GM19239 (cell line): ENCODE data around the gene CIP2A.
A peak's percentile ranks its signal among the peaks of the same experiment; 100 is the strongest.
"Not testable (repeated sequence)": the region's sequence is repeated elsewhere in the genome, so short reads cannot be mapped to it uniquely, and the experiment has no call there.

Source experiments
- DNase-seq: peaks from one replicate; pipeline ENCODE4 v3.0.0; 2011; ENCODE audit warnings: low spot score; ENCODE audit not compliant: insufficient read length
- FAIRE-seq: peaks from 2 replicates; lab custom pipeline; 2011; peaks lifted over from hg19 to GRCh38; lab: Jason Lieb, UNC

The CIP2A gene

DNA sequence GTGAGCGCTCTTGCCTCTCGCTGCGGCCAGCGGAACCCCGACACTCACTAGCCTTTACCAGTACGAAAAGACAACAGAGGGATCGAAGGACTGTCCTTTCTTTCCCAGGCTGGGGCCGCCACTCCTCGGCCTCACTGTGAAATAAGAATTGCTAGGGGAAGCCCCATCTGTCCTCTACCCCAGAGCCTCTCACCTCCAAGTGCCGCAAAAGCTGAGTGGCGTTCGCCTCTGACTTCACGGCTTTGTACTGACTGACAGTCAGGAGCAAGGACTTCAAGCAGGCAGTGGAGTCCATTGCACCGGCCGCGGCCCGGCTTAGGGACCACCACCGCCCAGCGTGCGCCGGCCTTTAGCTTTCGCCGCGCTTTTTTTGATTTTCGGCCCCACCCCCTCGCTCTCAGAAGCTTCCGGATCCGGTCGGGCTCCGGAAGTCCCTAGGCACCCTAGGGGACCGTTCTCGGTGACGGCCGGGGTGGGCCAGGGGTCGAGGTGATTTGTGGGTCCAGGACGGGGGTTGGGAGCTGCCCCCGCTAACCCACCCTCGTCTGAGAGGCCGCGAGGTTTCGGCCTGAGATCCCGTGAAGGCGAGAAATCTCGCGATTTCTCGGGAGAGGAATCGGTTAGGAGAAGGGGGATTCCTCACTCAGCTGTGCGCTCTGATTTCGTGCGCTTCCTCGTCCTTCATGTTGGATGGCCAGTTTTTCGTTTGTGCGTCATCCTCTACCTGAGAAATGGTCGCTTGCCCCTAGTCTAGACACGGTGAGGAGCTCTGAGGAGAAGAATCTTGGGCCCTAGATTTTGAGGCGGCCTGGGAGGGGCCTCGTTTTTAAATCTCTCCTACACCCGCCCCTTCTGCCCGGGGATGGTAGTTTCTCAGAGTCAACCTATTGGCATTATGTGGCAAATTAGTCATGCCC lies at the start of gene CIP2A, which contains the start of gene DZIP3:
CIP2A (minus strand) TSS at position 358 of the 917 bp plus-strand sequence; CDS start at position 295, 63 bp downstream.
DZIP3 (plus strand) TSS at position 642 of the 917 bp plus-strand sequence. CDS start 15,685 bp downstream, outside the sequence.
- FAIRE-seq = peak; percentile 96

DNA sequence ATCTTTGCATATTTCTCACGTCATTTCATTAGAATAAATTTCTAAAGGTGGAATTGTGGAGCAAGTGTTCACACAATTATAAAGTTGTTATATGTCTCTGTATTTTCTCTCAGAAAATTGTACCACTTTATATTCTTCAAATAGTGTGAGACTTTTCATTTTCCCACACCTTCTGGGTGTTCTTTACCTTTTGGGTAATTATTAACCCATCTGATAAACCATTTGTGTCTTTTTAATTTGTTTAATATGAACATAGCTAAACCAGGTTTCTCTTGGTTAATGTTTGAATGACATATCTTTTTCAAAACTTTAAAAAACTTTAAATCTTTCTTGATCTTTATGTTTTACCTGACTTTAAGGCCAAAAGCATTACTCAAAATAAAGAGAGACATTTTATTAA lies 40.7 kb upstream of the CIP2A start:
- no peak for FAIRE-seq
- no peak for DNase-seq

More for the DNA sequence above, at the start of gene CIP2A, which contains the start of gene DZIP3:
- peak; percentile 55 for DNase-seq

DNA sequence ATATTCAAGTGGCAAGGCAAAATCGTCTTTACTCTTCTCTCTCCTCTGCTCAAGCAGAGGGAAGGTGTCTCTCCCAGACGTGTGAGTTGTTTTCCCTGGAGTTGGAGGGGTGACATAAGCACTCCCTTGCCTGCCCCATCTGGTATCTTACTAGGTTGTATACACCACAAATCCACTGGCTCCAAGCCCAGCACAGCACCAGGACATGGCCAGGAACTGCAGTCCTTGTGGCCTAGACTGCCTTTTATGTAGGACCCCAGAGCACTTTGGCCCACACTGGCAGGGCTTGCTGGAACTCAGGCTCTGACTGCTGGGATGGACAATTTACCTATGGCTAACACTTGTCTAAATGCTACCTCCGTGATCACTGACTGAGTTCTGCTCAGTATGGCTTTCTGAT lies 34.3 kb upstream of the CIP2A start:
- no peak for FAIRE-seq

DNA sequence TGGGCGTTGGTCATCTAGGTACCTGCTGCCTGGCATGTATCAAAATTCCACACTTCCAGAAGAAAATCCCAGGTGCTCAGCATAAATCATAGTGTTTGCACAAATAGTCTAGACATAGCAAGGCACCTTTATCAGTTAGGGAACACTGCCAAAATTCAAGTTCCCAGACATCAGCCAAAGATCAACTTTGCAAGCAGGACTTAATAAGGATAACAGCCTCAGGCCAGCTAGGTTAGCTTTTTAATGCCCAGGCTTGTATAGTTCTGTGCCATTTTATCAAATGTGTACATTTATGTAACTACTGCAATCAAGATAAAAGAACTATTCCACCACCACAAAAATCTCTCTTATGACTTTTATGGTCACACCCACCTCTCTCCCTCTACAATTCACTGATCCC lies 31.0 kb upstream of the CIP2A start:
- no peak for FAIRE-seq
- DNase-seq = no peak

More for the DNA sequence above, 34.3 kb upstream of the CIP2A start:
- DNase-seq = no peak

DNA sequence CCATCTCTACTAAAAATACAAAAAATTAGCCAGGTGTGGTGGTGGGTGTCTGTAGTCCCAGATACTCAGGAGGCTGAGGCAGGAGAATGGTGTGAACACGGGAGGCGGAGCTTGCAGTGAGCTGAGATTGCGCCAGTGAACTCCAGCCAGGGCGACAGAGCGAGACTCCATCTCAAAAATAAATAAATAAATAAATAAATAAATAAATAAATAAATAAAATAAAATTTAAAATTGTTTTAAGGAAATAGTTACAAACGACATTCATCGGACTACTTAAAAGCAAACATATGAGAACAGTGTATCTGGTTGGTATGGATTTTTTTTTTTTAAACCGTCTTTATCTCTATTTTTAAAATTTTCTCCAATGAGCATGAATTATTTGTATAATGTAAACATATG lies 26.9 kb upstream of the CIP2A start:
- DNase-seq, FAIRE-seq: not testable (repeated sequence)

DNA sequence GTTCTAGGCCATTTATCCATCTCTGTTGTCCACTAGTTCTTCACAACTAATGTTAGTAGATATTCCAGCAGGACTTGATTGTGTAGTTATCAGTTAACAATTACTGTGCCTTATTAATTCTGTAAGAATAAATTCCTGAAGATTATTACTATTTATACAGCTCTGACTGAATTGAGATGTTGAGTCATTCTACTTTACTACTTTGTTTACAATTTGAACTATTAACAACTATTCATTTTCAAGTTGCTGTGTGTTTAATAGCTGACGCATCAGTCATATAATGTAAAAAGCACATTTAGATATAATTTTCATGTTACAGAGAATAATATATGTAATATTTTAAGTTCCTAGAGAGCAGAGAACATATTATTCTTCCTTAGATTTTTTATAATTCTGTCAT lies 21.4 kb upstream of the CIP2A start:
- no peak for FAIRE-seq

DNA sequence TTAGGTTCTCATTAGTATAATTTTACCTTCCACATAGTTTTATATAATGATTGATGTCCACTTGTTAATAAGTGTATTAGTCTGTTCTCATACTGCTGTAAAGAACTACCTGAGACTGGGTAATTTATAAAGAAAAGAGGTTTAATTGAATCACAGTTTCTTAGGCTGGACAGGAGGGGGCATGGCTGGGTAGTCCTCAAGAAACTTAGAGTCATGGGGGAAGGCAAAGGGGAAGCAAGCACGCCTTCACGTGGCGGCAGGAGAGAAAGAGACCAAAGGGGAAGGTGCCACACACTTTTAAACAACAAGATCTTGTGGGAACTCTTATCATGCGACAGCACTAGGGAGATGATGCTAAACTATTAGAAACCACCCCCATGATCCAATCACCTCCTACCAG lies 19.5 kb upstream of the CIP2A start:
- DNase-seq (no peak), FAIRE-seq (no peak)

More for the DNA sequence above, 21.4 kb upstream of the CIP2A start:
- no peak for DNase-seq

DNA sequence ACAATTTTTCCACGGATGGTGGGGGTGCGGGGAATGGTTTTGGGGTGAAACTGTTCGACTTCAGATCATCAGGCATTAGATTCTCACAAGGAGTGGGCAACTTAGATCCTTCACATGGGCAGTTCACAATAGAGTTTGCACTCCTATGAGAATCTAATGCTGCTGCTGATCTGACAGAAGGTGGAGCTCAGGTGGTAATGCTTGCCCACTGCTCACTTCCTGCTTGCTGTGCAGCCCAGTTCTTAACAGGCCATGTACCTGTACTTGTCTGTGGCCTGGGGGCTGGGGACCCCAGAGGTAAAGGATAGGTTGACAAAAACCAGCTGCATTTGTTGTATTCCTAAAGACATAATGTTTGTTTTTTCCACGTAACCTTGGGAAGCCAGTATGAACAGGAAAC lies 16.3 kb upstream of the CIP2A start:
- DNase-seq (no peak), FAIRE-seq (no peak)

DNA sequence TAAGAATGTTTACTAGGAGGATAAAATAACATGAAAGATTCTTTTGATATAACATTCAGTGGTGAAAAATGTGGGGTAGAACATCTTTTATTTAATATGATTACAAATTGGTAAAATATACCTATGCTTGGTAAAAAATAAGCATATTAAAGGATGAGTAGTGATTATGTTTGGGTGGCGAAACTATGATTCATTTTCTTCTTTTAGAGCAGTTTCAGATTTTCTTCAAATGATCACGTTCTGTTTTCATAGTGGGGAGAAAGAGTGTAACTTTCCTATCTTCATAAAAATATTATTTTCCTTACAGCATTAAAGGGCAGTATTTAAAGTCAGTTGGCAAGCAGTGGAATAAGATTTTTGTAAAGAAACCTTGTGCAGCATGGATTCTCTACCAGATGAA lies 15.8 kb upstream of the CIP2A start:
- DNase-seq (no peak), FAIRE-seq (no peak)

DNA sequence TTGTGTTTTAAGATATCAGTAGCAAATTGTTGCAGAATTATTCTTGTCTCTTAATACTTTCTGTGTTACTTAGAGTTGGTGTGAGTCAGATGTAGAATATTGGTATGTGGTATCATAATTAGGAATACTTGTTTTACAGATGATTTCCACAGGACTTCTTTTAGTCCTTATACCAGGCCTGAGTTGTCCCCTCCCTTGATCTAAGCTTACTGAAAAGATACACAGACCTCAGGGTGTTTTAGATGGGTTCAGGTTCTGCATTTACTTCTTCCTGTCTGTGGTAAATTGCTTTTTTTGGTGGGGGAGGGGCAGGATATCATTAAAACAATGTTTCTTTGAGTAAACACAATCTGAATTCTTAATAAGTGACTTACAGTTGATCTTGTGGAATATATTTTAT lies 14.5 kb upstream of the CIP2A start:
- DNase-seq (no peak), FAIRE-seq (no peak)

DNA sequence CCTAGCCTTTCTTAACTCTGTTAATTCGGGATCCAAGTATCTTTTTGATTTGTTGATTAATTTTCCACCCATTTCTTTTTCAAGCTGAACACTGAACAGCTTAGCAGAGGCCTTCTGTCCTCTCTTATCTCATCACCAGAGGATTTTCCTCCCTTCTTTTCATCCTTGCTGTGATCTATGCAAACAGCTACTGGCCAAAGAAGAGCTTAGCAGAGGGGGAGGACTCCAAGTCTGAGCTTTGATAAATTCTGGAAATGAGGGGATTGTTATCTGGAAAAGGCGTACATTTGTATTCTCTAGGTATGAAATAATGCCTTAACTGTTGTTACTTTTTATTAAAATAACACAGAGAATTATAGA lies 13.7 kb upstream of the CIP2A start:
- DNase-seq = no peak
- no peak for FAIRE-seq

DNA sequence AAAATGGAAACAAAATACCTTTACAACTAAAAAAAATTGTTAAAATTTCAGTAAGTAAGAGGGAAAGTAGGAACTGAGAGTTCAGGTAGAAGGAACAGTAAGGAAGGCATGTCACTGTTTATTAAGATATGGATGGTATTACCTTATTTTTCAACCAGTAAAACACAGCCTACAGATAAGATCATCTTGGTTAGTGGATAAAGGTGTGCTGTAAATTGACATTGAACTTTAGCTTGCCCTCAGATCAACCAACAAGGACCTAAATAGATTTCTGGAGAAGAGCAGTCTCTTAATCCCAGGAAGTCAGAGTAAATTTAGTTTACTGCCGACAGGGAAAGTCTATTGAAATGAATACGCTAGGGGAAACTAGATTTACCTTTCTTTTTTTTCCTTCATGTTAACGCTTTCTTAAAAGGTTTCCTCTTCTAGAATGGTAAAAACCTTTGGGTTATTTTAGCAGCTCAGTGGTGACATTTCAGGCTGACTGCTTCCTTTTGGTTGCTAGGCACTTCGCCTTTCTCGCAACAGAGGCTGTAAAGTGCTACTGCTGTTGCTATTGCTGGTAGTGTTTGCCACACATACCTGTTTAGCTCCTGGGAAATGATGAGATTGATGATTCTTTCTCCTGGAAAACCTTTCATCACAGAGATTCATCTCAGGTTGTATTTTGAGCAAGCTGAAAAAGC lies 13.2 kb upstream of the CIP2A start:
- DNase-seq = no peak
- peak; percentile 76 for FAIRE-seq

DNA sequence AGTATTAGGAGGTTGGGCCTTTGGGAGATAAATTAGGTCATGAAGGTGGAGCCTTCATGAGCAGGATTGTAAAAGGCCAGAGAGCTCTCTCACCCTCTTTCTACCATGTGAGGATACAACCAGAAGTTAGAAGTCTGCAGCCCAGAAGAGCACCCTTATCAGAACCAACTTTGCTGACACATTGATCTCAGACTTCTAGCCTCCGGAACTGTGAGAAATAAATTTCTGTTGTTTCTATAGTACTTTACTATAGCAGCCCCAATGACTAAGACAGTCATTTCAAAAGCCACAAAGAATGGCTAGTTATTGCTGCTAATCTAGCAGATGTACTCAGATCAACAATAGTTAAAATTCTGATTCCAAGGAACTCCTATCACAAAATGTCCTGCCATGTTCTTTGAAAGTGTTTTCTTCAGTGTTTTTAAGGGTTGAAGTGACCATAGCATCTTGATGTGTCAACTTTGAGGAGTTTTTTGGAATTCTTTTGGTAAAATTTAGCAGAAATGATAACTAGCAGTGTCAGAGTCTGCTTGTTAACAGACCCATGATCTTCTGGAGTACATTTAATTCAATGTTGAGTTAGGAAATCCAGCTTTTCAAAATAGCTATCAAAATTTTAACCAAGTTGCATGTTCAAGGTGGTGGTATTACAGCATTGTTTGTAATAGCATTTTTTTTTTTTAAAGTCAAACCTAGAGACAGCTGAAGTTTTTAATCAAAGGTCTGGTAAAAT lies 10.6 kb upstream of the CIP2A start:
- FAIRE-seq (no peak), DNase-seq (no peak)

DNA sequence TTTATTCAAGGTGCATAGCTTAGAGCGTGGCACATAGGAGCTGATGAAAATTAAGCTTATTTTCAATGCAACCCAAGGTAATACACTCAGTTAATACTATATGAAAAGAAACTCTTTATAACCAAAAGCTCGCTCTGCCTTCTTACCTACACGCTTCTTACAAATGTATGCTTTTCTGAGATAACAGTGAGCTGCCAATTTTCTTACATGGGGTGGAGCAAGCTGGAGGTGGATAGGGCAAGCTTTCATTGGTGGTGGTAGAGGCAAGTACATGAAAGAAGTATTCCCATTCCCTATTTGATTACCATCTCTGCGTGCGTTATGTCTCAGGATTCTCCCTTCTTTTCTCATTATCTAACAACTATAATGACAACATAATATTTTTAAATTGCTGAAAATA lies 9.1 kb upstream of the CIP2A start:
- FAIRE-seq = no peak
- DNase-seq = no peak

DNA sequence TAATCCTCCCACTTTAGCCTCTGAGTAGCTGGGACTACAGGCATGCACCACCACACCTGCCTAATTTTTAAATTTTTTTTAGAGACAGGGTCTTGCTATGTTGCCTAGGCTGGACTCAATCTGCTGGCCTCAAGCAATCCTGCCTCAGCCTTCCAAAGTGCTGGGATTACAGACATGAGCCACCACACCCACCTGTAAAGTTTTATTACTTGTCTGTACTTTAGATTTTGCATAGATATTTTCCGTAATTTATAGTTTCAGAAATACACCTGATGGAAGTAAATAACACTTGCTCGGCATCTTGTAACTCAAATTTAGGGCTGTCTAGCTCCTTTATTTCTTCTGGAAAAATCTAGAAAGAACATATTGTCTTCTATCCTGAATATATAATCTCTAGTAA lies 6.1 kb upstream of the CIP2A start:
- no peak for FAIRE-seq
- DNase-seq = no peak

DNA sequence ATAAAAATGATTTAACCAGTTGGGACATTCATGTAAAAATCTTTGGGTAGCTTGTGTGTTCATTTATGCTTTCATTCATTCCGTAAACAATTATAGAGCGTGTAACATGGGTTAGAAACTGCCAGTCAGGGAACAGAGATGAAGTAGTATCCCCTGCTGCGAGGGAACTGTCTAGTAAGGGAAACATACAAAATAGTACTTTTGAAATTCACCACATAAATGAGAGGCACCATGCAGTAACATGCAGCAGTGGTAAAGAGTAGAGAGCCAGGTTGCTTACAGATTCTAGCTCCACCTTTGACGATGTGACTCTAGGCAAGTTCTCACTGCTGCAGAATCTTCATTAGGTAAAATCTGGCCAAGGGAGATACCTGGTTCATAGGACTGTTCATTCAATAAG lies 1.2 kb upstream of the CIP2A start:
- no peak for FAIRE-seq

DNA sequence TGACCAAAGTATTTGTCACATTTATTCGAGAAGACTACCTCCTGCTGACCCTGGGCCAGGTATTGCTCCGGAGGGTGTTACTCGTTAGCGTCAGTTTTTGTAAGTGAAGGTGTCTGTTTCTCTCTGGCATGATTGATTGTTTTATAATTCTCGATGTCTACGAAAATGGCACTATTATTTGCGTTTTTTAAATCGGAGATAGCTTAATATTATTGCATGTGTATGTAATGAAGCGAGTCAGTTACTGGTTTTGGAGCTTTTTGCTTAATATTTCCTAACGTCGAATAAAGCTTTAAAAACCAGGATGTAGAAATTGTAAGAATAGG lies 723 bp upstream of the CIP2A start:
- FAIRE-seq (no peak), DNase-seq (no peak)

More for the DNA sequence above, 1.2 kb upstream of the CIP2A start:
- no peak for DNase-seq

DNA sequence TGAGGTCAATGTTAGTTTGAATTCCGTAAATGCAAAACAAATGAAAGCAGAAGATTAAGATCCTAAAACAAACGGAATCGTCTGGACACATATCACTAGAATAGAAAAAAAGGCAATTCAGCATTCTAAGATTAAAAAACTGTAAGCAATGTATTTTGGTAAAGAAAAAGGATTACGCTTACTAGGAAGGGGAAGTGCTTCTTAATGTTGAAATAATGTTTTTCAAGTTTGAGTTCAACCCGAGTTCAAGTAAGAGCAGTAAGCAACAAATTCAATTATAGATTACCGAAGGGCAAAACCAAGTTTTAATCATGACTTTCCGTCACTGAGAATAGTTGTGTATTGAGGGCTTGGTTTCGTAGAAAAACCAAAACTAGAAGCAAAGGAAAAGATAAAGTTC lies 637 bp downstream of the CIP2A start:
- FAIRE-seq = no peak

DNA sequence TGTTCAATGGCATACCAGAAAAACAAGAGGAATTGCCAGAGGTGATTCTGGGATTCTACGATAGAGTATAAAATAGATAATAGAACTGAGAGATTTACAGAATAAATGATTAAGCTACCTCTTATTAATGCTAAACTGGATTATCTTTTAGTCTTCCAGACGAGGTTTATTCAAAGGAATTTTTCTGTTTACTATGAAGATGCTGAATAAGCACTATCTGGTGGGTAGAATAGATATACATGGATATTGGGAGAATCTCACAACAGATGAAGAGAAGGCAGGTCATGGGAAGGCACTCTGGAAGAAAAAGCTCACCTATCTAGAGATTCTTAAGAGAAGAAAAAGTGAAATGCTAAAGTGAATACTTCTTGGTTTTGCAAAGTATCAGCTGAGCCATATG lies 11.2 kb downstream of the CIP2A start:
- no peak for DNase-seq
- peak; percentile 21 for FAIRE-seq

More for the DNA sequence above, 637 bp downstream of the CIP2A start:
- no peak for DNase-seq

DNA sequence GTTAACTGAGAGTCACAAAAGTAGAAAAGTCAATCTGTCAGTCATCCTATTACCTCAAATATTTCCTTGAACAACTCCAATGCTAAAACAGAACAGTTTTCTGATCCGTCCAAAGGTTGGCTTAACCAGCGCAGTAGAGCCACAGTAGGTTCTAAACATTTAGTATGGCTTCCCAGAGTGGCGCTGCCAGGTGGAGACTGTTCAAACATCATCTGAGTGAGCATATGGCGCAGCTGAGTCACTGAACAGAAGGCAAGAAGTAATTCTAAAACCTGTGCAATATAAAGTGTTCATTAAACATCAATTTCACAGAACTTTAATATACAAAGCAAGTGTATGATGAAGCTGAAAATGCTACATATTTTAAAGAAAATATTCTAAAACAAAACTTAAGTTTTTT lies 19.9 kb downstream of the CIP2A start:
- FAIRE-seq (no peak), DNase-seq (no peak)

DNA sequence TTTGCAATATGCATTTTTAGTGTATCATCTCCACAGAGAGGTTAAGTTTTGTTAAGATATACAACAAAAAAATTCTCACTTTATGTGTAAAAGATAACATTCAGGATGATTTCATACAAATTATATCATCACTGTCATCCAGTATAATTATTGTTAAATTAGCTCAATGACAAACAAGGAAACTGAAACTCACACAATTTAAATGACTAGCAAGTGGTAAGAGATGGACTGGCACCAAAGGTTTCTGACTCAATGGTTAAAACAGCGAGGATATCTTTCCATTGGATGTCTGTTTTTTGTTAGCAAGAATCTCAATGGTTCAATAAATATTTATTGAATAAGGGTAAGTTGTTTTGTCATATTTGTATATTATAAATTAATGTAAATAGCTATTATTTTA lies 22.6 kb downstream of the CIP2A start:
- no peak for DNase-seq
- FAIRE-seq = no peak
